ENCODE results near the gene CMIP.
A peak's percentile ranks its signal among the peaks of the same experiment; 100 is the strongest.

The CMIP gene

GRCh38 chr16:81636298-81636993 lies 191.8 kb downstream of the CMIP start:
- 0 out of 22 replicates have a peak overlapping the region, but pooled peaks of 1 of the 11 experiments have one; percentile 9 for H3K9ac ChIP-seq
- no peaks in the 10 kb centered on the region for H3K9me3 ChIP-seq (replicated peaks in 1 of 11)
- peaks cover 70 to 100% (median 100%) of the 10 kb centered on the region in 11 experiments; a peak in 21 of 22 replicates for H4K20me1 ChIP-seq
- peak overlapping the region in 10 of 11 experiments; percentile 36 to 97 (median 60); a peak in 18 of 22 replicates for H3K4me2 ChIP-seq
- no peaks in the 10 kb centered on the region for H3K27me3 ChIP-seq
- no peak for TF ChIP-seq Cebpa-rat (IDR thresholded peaks at IDR 0.05)
- H3K36me3 ChIP-seq, result peaks cover 6 to 59% (median 11%) of the 10 kb centered on the region in 11 experiments; a peak in 20 of 22 replicates
- H3K4me1 ChIP-seq, result peaks cover 54 to 85% (median 71%) of the 10 kb centered on the region in 10 experiments
- peak overlapping the region in 2 of 11 experiments; percentile 14 to 40; a peak in 2 of 22 replicates for H3K27ac ChIP-seq
- no peak overlapping the region for H3K4me3 ChIP-seq

- Histone ChIP-seq H4K20me1 (peaks cover 68 to 100% (median 100%) of the 10 kb centered on the region in 11 experiments; a peak in 21 of 22 replicates), H3K36me3 (peaks cover 16 to 70% (median 21%) of the 10 kb centered on the region in 11 experiments), H3K9me3 (replicated peaks in 1 of 11) (no peaks in the 10 kb centered on the region), H3K4me2 (peak overlapping the region in 1 of 11 experiments; percentile 62; a peak in 1 of 22 replicates), H3K27ac (peak overlapping the region in 1 of 11 experiments; percentile 36; a peak in 1 of 22 replicates), H3K9ac (no peak overlapping the region), H3K27me3 (no peaks in the 10 kb centered on the region), H3K4me3 (no peak overlapping the region), H3K4me1 (peaks cover 43 to 76% (median 60%) of the 10 kb centered on the region in 10 experiments)
- TF ChIP-seq Cebpa-rat (IDR thresholded peaks at IDR 0.05), result no peak
Observed at GRCh38 chr16:81637336-81638235, 193.0 kb downstream of the CMIP start.

GRCh38 chr16:81638286-81638945 lies 193.8 kb downstream of the CMIP start:
- Histone ChIP-seq H3K4me2 (no peak overlapping the region), H3K9me3 (replicated peaks in 1 of 11) (no peaks in the 10 kb centered on the region), H3K4me3 (no peak overlapping the region), H3K36me3 (peaks cover 16 to 73% (median 28%) of the 10 kb centered on the region in 11 experiments), H3K4me1 (peaks cover 34 to 74% (median 52%) of the 10 kb centered on the region in 10 experiments), H3K9ac (no peak overlapping the region), H3K27ac (no peak overlapping the region; a peak in 1 of 22 replicates), H4K20me1 (peaks cover 65 to 100% (median 100%) of the 10 kb centered on the region in 11 experiments; a peak in 21 of 22 replicates), H3K27me3 (no peaks in the 10 kb centered on the region)
- no peak for TF ChIP-seq Cebpa-rat (IDR thresholded peaks at IDR 0.05)

- H4K20me1 ChIP-seq, result peaks cover 57 to 100% (median 100%) of the 10 kb centered on the region in 11 experiments; a peak in 21 of 22 replicates
- peaks cover 25 to 64% (median 43%) of the 10 kb centered on the region in 10 experiments for H3K4me1 ChIP-seq
- no peak for TF ChIP-seq Cebpa-rat (IDR thresholded peaks at IDR 0.05)
- no peaks in the 10 kb centered on the region for H3K27me3 ChIP-seq
- H3K36me3 ChIP-seq, result peaks cover 16 to 72% (median 34%) of the 10 kb centered on the region in 11 experiments
- H3K4me2 ChIP-seq, result no peak overlapping the region
- no peak overlapping the region for H3K4me3 ChIP-seq
- H3K9ac ChIP-seq, result no peak overlapping the region
- H3K27ac ChIP-seq, result no peak overlapping the region
- H3K9me3 ChIP-seq (replicated peaks in 1 of 11), result no peaks in the 10 kb centered on the region
Observed at GRCh38 chr16:81639348-81639747, 194.7 kb downstream of the CMIP start.

GRCh38 chr16:81639931-81640680 lies 195.5 kb downstream of the CMIP start:
- Histone ChIP-seq H4K20me1 (peaks cover 57 to 100% (median 100%) of the 10 kb centered on the region in 11 experiments; a peak in 21 of 22 replicates), H3K4me3 (no peak overlapping the region), H3K9ac (no peak overlapping the region), H3K27ac (no peak overlapping the region), H3K4me1 (peaks cover 18 to 58% (median 35%) of the 10 kb centered on the region in 10 experiments), H3K4me2 (no peak overlapping the region), H3K9me3 (replicated peaks in 1 of 11) (peaks cover 0 to 5% (median 0%) of the 10 kb centered on the region in 11 experiments; a peak in 2 of 22 replicates), H3K36me3 (peaks cover 17 to 74% (median 41%) of the 10 kb centered on the region in 11 experiments), H3K27me3 (no peaks in the 10 kb centered on the region)
- no peak for TF ChIP-seq Cebpa-rat (IDR thresholded peaks at IDR 0.05)

GRCh38 chr16:81640681-81641070 lies 196.1 kb downstream of the CMIP start:
- Histone ChIP-seq H3K27me3 (no peaks in the 10 kb centered on the region), H3K9ac (no peak overlapping the region), H3K27ac (no peak overlapping the region), H3K4me1 (peaks cover 12 to 58% (median 30%) of the 10 kb centered on the region in 10 experiments), H3K4me3 (no peak overlapping the region), H3K4me2 (no peak overlapping the region), H3K9me3 (replicated peaks in 1 of 11) (peaks cover 0 to 10% (median 0%) of the 10 kb centered on the region in 11 experiments; a peak in 2 of 22 replicates), H4K20me1 (peaks cover 55 to 100% (median 100%) of the 10 kb centered on the region in 11 experiments; a peak in 21 of 22 replicates), H3K36me3 (peaks cover 22 to 77% (median 46%) of the 10 kb centered on the region in 11 experiments)
- TF ChIP-seq Cebpa-rat (IDR thresholded peaks at IDR 0.05), result no peak

- Histone ChIP-seq H3K36me3 (peaks cover 22 to 77% (median 47%) of the 10 kb centered on the region in 11 experiments), H3K9ac (no peak overlapping the region), H4K20me1 (peaks cover 55 to 99% (median 97%) of the 10 kb centered on the region in 11 experiments; a peak in 21 of 22 replicates), H3K9me3 (replicated peaks in 1 of 11) (peaks cover 0 to 10% (median 0%) of the 10 kb centered on the region in 11 experiments; a peak in 2 of 22 replicates), H3K4me3 (no peak overlapping the region), H3K4me1 (peaks cover 5 to 52% (median 23%) of the 10 kb centered on the region in 10 experiments; a peak in 18 of 20 replicates), H3K4me2 (no peak overlapping the region), H3K27me3 (no peaks in the 10 kb centered on the region), H3K27ac (no peak overlapping the region)
- TF ChIP-seq Cebpa-rat (IDR thresholded peaks at IDR 0.05), result no peak
Observed at GRCh38 chr16:81641395-81642106, 196.9 kb downstream of the CMIP start.
